NCI-H748 treated with DMSO at 0.1 percent for 48 hours (cell line): ENCODE results near the gene RAB3IL1.

Source experiments
- DNase-seq: peaks from one replicate; lab custom pipeline; 2025; lab: John Stamatoyannopoulos, UW

Gene RAB3IL1

GRCh38 chr11:61918938-61919704 lies 1.8 kb upstream of the RAB3IL1 start:
- DNase-seq, result no peak

GRCh38 chr11:61918251-61918937 lies 1.0 kb upstream of the RAB3IL1 start:
- DNase-seq, result no peak

GRCh38 chr11:61916737-61917333 lies 531 bp downstream of the RAB3IL1 start:
- no peak for DNase-seq

GRCh38 chr11:61914471-61915171 lies 2.7 kb downstream of the RAB3IL1 start:
- no peak for DNase-seq

DNA sequence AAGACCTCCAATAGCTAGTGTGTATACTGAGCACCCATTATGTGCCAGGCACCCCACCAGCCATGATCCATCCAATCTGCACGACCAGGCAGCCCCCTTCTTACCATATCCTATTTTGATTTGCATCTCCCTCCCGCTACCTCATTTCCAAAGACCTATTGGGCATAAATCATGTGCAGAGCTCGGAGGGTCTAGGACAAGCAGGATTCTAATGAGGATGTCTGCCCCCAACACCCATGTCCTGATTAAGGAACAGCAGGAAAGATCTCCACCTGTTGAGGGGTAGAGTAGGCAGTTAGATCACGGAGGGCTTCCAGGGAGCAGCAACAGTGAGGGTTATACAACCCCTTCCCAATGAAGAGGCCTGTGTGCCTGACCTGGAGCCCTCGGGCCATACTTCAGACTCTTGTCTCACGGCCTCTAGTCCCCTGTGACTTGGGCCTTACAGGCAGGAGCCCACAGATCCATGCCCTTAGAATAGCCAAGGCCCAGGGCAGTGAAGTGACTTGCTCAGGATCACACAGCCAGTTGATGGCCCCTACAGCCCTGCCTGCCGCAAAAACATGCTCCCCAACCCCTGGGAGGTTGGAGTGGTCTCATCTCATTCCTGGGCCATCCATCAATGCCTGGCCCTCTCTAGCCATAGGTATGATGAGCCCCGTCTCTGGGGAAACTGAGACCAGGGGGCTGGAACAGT lies 3.5 kb downstream of the RAB3IL1 start:
- DNase-seq, result no peak

GRCh38 chr11:61912991-61913698 lies 4.2 kb downstream of the RAB3IL1 start:
- DNase-seq, result no peak

DNA sequence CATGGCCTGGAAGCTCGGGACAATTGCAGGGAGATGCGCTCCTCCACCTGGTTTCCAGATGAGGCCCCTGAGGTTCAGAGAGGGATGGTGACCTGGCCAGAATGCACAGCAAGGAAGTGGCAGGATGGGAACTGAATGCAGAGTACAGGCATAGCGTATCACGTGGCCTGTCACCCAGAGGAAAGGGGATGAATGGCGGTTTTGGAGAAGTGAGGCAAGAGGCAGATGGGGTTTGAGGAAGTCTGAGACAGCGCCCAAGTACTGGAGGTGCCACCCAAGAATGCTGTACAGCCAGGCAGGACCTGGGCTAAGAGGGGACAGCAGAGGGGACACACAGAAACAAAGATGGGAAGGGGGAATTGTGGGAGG lies 4.9 kb downstream of the RAB3IL1 start:
- DNase-seq, result no peak

GRCh38 chr11:61911701-61912529 lies 5.5 kb downstream of the RAB3IL1 start:
- DNase-seq, result no peak

DNA sequence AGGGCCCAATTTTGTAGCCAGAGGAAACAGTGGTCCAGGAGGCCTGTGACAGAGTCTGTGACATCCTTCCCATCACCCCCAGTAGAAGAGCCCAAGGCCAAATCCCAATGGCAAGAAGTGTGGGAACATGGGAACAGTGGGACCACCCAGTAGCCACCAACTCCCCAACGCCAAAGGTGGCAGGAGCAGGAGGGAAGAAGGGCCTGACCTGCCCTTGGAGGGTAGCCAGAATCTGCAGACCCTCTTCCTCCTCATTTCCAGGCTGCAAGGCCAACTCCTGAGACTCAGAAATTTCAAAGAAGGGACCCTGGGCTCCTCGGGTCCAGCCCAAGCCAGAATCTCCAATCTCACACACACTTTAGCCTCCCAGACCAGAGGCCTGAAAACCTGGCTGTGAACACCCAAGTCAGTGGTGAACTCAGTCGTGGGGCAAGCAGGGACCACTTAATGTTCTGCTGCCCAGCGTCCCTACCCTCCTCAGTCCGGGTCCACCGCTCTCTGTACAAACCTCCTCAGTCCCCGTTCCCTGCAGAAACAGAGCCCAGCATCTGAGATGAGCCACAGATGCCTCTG lies 6.2 kb downstream of the RAB3IL1 start:
- no peak for DNase-seq

DNA sequence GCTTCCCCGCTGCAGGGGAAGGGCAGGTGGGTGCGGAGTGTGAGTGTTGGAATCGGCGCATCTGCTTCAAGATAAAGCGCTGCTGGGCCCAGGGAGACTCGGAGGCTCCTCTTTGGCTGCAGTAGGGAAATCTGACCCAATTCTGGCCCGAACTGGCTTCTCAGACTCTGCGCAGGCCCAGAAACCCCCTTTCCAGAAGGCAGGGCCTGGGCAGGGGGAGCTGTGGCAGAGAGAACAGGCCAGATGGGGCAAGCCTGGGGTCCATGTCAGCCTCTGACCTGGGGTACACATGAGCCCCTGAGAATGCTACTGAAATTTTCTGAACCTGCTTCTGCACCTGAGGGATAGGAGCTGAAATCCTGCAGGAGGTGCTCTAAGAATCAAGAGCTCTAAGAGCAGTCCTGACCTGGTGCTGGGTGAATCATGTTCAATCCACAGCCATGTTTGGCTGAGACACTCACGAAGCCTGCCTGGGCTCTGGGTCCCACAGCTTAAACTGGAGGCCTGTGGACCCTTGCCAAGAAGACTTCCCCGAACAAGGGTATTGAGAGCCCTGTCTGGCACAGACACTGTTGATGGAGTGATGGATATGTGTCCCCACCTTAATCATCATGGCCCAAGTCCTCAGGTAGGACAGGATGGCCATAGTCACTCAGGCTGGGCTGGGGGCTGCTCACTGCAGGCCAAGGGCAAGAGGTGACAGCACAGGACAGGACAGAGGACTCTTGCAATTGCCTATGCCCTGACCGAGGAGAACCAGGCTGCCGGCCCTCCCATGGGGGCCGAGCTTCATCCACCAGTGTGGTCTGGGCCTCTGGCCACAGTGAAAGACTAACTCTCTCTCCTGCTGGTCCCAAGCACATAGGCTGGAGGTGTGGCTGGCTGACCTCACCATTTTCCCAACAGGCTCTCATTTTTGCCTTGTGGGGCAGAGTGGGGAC lies 6.9 kb downstream of the RAB3IL1 start:
- DNase-seq, result no peak

DNA sequence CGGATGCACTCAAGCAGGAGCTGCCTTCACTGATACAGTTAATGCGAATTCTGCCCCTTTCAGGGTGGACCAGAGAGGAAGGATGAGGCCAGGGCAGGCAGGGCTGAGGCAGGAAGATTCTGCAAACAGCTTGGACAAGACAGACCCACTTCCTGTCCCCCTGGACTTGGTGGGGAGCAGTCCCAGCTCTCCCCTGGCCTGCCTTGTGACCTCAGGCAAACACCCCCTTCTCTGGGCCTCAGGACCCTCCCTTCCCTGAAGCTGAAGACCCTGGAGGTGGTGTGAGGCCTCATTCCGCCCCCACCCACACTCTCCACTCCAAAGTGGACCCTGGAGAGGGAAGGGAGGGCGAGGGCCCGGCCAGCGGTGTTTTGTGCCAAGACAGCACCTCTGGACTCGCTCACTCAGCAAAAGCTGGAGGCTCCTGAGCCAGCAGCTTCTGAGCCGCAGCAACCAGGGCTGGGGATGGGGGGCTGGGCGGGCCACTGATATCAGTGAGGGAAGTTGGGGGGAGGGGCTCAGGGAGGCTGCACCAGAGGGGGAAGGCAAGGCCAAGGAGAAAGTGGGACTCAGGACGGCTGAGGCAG lies 8.5 kb downstream of the RAB3IL1 start:
- DNase-seq, result no peak

DNA sequence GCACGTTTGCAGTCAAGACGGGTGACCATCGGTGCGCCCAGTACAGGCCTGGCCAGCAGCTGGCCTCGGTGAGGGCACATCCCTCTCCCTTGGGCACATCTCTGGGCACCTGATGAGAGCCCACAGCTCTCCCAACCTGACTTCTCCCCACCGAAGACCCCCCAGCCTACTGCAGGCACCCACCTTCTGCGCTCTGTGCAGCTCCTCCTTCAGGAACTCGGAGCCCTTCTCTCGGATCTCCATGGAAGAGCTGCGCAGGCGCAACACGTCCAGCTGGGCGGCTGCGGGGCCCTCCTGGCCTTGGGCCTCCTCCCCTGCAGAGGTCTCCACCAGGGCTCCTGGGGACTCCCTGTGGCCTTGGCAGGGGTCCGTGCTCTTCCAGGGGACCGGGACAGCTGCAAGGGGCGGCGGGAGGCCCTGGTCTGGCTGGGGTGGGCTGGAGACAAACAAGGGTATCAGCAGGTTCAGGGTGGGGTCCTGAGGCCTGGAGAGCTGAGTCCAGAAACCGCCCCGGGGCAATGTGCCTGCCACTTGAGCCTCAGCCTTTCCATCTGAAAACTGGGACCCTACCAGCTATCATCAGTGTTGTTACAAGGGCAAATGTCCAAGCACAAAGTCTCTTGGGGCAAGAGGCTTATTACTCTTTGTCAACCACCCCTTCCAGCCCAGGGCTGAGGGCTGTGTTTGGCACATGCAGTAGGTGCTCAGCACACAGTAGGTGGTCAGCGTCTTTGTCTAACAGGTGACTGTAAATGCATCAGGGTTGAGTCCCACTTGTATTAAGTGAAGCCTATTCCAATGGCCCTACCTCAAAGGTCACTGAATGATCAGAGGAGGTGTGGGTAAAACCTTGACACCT lies 9.3 kb downstream of the RAB3IL1 start:
- no peak for DNase-seq

- DNase-seq, result no peak
Measured at GRCh38 chr11:61907282-61907681, 10.1 kb downstream of the RAB3IL1 start.

DNA sequence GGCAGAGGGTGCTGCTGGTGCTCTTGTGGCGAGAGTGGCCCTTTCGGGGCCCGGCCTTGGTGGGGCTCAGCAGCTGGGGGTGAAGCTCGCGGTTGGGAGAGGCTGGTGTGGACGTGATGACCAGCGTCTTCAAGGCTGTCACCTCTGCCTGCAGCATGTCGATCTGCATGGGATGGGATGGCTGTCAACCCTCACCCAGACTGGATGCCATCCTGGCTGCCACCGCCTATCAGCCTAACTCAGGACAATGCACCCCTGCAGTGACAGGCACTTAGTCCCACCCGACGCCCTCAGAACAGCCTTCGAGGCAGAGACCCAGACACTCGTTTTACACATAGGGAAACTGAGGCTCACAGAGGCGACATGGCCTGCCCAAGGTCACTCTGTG lies 10.8 kb downstream of the RAB3IL1 start:
- DNase-seq, result no peak

DNA sequence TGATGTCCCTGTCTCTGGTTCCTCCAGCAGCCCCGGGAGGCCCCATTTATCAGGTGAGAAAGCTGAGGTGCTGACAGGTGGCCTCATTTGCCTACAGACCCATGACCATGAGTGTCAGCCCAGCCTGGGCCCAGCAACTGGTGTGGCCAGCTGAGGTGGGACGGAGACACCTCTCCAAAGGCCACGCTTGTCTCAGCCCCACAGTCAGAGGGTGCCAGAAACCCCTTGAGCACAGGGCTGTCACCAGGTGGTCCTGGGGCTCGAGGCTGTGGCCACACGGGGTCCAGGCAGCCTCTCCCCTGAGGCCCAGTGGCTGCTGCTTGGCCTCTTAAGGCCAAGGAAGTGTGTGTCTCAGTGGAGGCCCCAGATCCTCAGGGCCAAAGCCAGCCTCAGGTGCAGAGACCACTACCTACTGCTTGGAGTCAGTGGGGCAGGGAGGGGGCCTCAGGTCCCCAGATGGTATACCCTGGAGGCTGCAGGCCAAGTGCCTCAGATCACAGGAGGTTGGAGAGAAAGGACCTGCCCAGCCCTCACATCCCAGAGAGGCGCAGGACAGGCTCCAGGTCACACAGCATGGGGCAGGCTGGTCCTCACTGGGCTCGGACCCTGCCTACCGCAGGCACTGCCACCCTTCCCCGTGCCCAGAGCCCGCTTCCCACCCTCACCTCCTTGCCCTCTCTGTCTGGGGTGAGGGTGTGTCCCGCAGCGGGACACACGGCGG lies 11.4 kb downstream of the RAB3IL1 start:
- no peak for DNase-seq

GRCh38 chr11:61905067-61905696 lies 12.2 kb downstream of the RAB3IL1 start:
- no peak for DNase-seq
